Adipocyte (in vitro differentiated cells): ENCODE results near the gene MMP14.

Experiments used
- DNase-seq: peaks from one replicate; pipeline ENCODE4 v3.0.0-alpha.2; 2015; ENCODE audit warnings: low read depth
- H3K27me3 ChIP-seq: replicated peaks from 2 replicates; pipeline ENCODE4 v1.7.0; 2013; ENCODE audit warnings: mild to moderate bottlenecking, low read length, moderate library complexity; ENCODE audit not compliant: control insufficient read depth, insufficient read depth
- H3K36me3 ChIP-seq: 2 replicates; pipeline ENCODE4 v1.7.0; 2013; ENCODE audit warnings: low read length, mild to moderate bottlenecking, moderate library complexity; ENCODE audit not compliant: control insufficient read depth, insufficient read depth, severe bottlenecking
- H3K4me1 ChIP-seq: 2 replicates; pipeline ENCODE4 v1.7.0; 2013; ENCODE audit warnings: mild to moderate bottlenecking, low read length, moderate library complexity; ENCODE audit not compliant: control insufficient read depth, insufficient read depth
- H3K4me3 ChIP-seq: 2 replicates; pipeline ENCODE4 v1.7.0; 2013; ENCODE audit warnings: mild to moderate bottlenecking, low read length, moderate library complexity
- H3K9ac ChIP-seq: 2 replicates; pipeline ENCODE4 v1.7.0; 2013; ENCODE audit warnings: mild to moderate bottlenecking, low read length, moderate library complexity
- H3K9me3 ChIP-seq: 2 replicates; pipeline ENCODE4 v1.7.0; 2013; ENCODE audit warnings: mild to moderate bottlenecking, low read length, moderate library complexity; ENCODE audit not compliant: control insufficient read depth

Gene MMP14

GRCh38 chr14:22871224-22872032 is 35.0 kb downstream of the MMP14 start, which contains the start of gene LRP10:
LRP10 (plus strand) TSS chr14:22871740; CDS start chr14:22872304, 564 bp downstream.
- peaks cover 19% of the 10 kb centered on the region for H3K4me1 ChIP-seq
- peak within 1 kb of the TSS; percentile 81 for H3K4me3 ChIP-seq
- peaks cover 27% of the 10 kb centered on the region for H3K36me3 ChIP-seq
- DNase-seq, result peak; percentile 95
- no peaks in the 10 kb centered on the region for H3K27me3 ChIP-seq
- no peaks in the 10 kb centered on the region for H3K9me3 ChIP-seq
- peak within 1 kb of the TSS; percentile 93 for H3K9ac ChIP-seq

- DNase-seq, result peak; percentile 96
- Histone ChIP-seq H3K9ac (peak overlapping the region; percentile 93), H3K4me1 (peaks cover 19% of the 10 kb centered on the region), H3K36me3 (peaks cover 35% of the 10 kb centered on the region), H3K27me3 (no peaks in the 10 kb centered on the region), H3K4me3 (peak overlapping the region; percentile 81), H3K9me3 (no peaks in the 10 kb centered on the region)
Measured at GRCh38 chr14:22872033-22872832, 35.8 kb downstream of the MMP14 start.

GRCh38 chr14:22872833-22873520 is 36.6 kb downstream of the MMP14 start:
- H3K4me3 ChIP-seq, result peak overlapping the region; percentile 81
- H3K9ac ChIP-seq, result peak overlapping the region; percentile 93
- peaks cover 42% of the 10 kb centered on the region for H3K36me3 ChIP-seq
- DNase-seq, result peak; percentile 44
- no peaks in the 10 kb centered on the region for H3K27me3 ChIP-seq
- peaks cover 19% of the 10 kb centered on the region for H3K4me1 ChIP-seq
- H3K9me3 ChIP-seq, result no peaks in the 10 kb centered on the region

GRCh38 chr14:22875003-22875747 is 38.8 kb downstream of the MMP14 start:
- no peak for DNase-seq
- H3K36me3 ChIP-seq, result peaks cover 55% of the 10 kb centered on the region
- H3K9ac ChIP-seq, result no peak overlapping the region
- no peaks in the 10 kb centered on the region for H3K27me3 ChIP-seq
- H3K4me1 ChIP-seq, result peaks cover 19% of the 10 kb centered on the region
- H3K4me3 ChIP-seq, result no peak overlapping the region
- no peaks in the 10 kb centered on the region for H3K9me3 ChIP-seq

GRCh38 chr14:22875748-22876319 is 39.4 kb downstream of the MMP14 start:
- peak overlapping the region; percentile 10 for H3K9ac ChIP-seq
- DNase-seq, result no peak
- H3K4me1 ChIP-seq, result peaks cover 15% of the 10 kb centered on the region
- peaks cover 55% of the 10 kb centered on the region for H3K36me3 ChIP-seq
- H3K9me3 ChIP-seq, result no peaks in the 10 kb centered on the region
- H3K4me3 ChIP-seq, result no peak overlapping the region
- H3K27me3 ChIP-seq, result no peaks in the 10 kb centered on the region

GRCh38 chr14:22877000-22877501 is 40.7 kb downstream of the MMP14 start:
- H3K9me3 ChIP-seq, result no peaks in the 10 kb centered on the region
- H3K27me3 ChIP-seq, result peaks cover 2% of the 10 kb centered on the region
- peaks cover 55% of the 10 kb centered on the region for H3K36me3 ChIP-seq
- no peak overlapping the region for H3K9ac ChIP-seq
- DNase-seq, result no peak
- peaks cover 12% of the 10 kb centered on the region for H3K4me1 ChIP-seq
- H3K4me3 ChIP-seq, result no peak overlapping the region

- Histone ChIP-seq H3K4me3 (no peak overlapping the region), H3K9me3 (no peaks in the 10 kb centered on the region), H3K4me1 (peaks cover 6% of the 10 kb centered on the region), H3K36me3 (peaks cover 55% of the 10 kb centered on the region), H3K9ac (no peak overlapping the region), H3K27me3 (peaks cover 9% of the 10 kb centered on the region)
- DNase-seq, result no peak
Measured at GRCh38 chr14:22878271-22879246, 42.2 kb downstream of the MMP14 start.

- no peaks in the 10 kb centered on the region for H3K9me3 ChIP-seq
- no peak overlapping the region for H3K9ac ChIP-seq
- H3K27me3 ChIP-seq, result peaks cover 9% of the 10 kb centered on the region
- H3K36me3 ChIP-seq, result peaks cover 22% of the 10 kb centered on the region
- no peaks in the 10 kb centered on the region for H3K4me1 ChIP-seq
- no peak overlapping the region for H3K4me3 ChIP-seq
- DNase-seq, result no peak
Measured at GRCh38 chr14:22882064-22882463, 45.7 kb downstream of the MMP14 start.

GRCh38 chr14:22882529-22883172 is 46.3 kb downstream of the MMP14 start:
- DNase-seq, result no peak
- Histone ChIP-seq H3K36me3 (peaks cover 17% of the 10 kb centered on the region), H3K4me3 (no peak overlapping the region), H3K4me1 (no peaks in the 10 kb centered on the region), H3K27me3 (peaks cover 9% of the 10 kb centered on the region), H3K9ac (no peak overlapping the region), H3K9me3 (no peaks in the 10 kb centered on the region)
